Epithelial cell of esophagus (primary cell): ENCODE results near the gene EIF3I.

Source experiments
- DNase-seq: peaks from one replicate; pipeline ENCODE4 v3.0.0; 2010; ENCODE audit warnings: low read depth
- H3K4me3 ChIP-seq: 2 replicates; pipeline ENCODE4 v1.5.1; 2011; ENCODE audit warnings: mild to moderate bottlenecking, low read length, control low read depth
- CTCF ChIP-seq: IDR thresholded peaks from 2 replicates; pipeline ENCODE4 v1.5.1; 2011; ENCODE audit warnings: low read depth, mild to moderate bottlenecking, low read length, control low read depth, inconsistent platforms; ENCODE audit not compliant: insufficient read depth; ENCODE audit errors: missing control alignments

EIF3I gene

GRCh38 chr1:32204943-32205361 is 17.3 kb upstream of the EIF3I start:
- no peak for TF ChIP-seq CTCF
- no peak for DNase-seq
- H3K4me3 ChIP-seq, result peak overlapping the region; percentile 88

- TF ChIP-seq CTCF, result no peak
- DNase-seq, result peak; percentile 89
- H3K4me3 ChIP-seq, result peak within 1 kb of the TSS; percentile 88
These were observed 16.5 kb upstream of the EIF3I start, which contains the start of gene IQCC for GRCh38 chr1:32205401-32206370. IQCC (plus strand) TSS chr1:32205671; CDS start chr1:32205682, 11 bp downstream.

- no peak for DNase-seq
- no peak overlapping the region for H3K4me3 ChIP-seq
- no peak for TF ChIP-seq CTCF
These were observed 13.7 kb upstream of the EIF3I start for GRCh38 chr1:32208469-32208868.

- no peak for TF ChIP-seq CTCF
- no peak within 1 kb of the TSS for H3K4me3 ChIP-seq
- DNase-seq, result peak; percentile 73
These were observed 13.3 kb upstream of the EIF3I start, which contains the start of gene DCDC2B for GRCh38 chr1:32208891-32209328. DCDC2B (plus strand) TSS chr1:32209089; CDS start chr1:32209094, 5 bp downstream.

GRCh38 chr1:32215629-32216480 is 6.4 kb upstream of the EIF3I start:
- TF ChIP-seq CTCF, result peak; percentile 90
- no peak overlapping the region for H3K4me3 ChIP-seq
- DNase-seq, result peak; percentile 82

GRCh38 chr1:32216566-32216965 is 5.6 kb upstream of the EIF3I start:
- TF ChIP-seq CTCF, result no peak
- DNase-seq, result no peak
- no peak overlapping the region for H3K4me3 ChIP-seq
